Upper lobe of left lung (tissue), 6 donors: ENCODE measurements around the gene PARVB. TPM values are rescaled to one million over a fixed set of nuclear protein-coding genes. Genes with fewer than 3 reads are reported as not detected.
"Not testable (repeated sequence)": the region's sequence is repeated elsewhere in the genome, so short reads cannot be mapped to it uniquely, and the experiment has no call there.

Source experiments
- ATAC-seq, 2 donors: fragments of 200-7000 bp; cut with Tn5 transposase; one replicate each; pipeline ENCODE4 v1.9.1; 2022; ENCODE audit warnings: mild to moderate bottlenecking in 2 of 2, moderate library complexity in 2 of 2; ENCODE audit not compliant: low FRiP score in 2 of 2
- DNase-seq, 2 donors: peaks; one replicate each; pipeline ENCODE4 v3.0.0-alpha.2; 2019 to 2020
- H3K27ac ChIP-seq, 4 donors: fragments of 200-600 bp; sonication (generic); one replicate each; pipeline ENCODE4 v1.5.1; 2016 to 2019
- H3K27me3 ChIP-seq, 4 donors: fragments of 200-600 bp; sonication (generic); one replicate each; pipeline ENCODE4 v1.5.1; 2017 to 2019
- H3K36me3 ChIP-seq, 4 donors: fragments of 200-600 bp; sonication (generic); one replicate each; pipeline ENCODE4 v1.5.1; 2016 to 2019
- H3K4me1 ChIP-seq, 4 donors: fragments of 200-600 bp; sonication (generic); one replicate each; pipeline ENCODE4 v1.5.1; 2018 to 2019
- H3K4me3 ChIP-seq, 4 donors: fragments of 200-600 bp; sonication (generic); one replicate each; pipeline ENCODE4 v1.5.1; 2017 to 2019; ENCODE audit warnings: mild to moderate bottlenecking in 2 of 4, moderate library complexity in 1 of 4
- H3K9me3 ChIP-seq, 4 donors: fragments of 200-600 bp; sonication (generic); one replicate each; pipeline ENCODE4 v1.5.1; 2018 to 2019
- CTCF ChIP-seq, 6 experiments: fragments of 450-650 bp in 4 of 6; fragments of 200-600 bp in 2 of 6; sonication (generic) in 2 of 6; IDR thresholded peaks; one replicate each; pipeline ENCODE4 v1.5.1; 2016 to 2019; ENCODE audit warnings: antibody characterized with exemption in 6 of 6
- EP300 ChIP-seq, 4 donors: sonication (generic); formaldehyde crosslinking; IDR thresholded peaks; one replicate each; pipeline ENCODE4 v1.5.1; 2017; ENCODE audit warnings: antibody characterized with exemption in 4 of 4, control low read depth in 2 of 4
- POLR2A ChIP-seq, 4 donors: fragments of 450-650 bp; IDR thresholded peaks; one replicate each; pipeline ENCODE4 v1.5.1; 2016 to 2017; ENCODE audit warnings: antibody characterized with exemption in 4 of 4, mild to moderate bottlenecking in 2 of 4
- POLR2AphosphoS5 ChIP-seq, 2 donors: sonication (generic); formaldehyde crosslinking; IDR thresholded peaks; one replicate each; pipeline ENCODE4 v1.5.1; 2017; ENCODE audit warnings: antibody characterized with exemption in 2 of 2
- WGBS, 2 donors: methylation state at CpG; one replicate each; pipeline ENCODE4 v1.1.5; 2017 to 2018; 5-methylcytosine and 5-hydroxymethylcytosine counted together
- total RNA-seq, 6 donors: library from RNA; depleted of rRNA in 4 of 6; stranded (reverse); fragments of >200 nt in 4 of 6; gene quantifications; one replicate each; pipeline versions ENCODE4 v1.1.0 to v1.2.1, GENCODE V29; 2016 to 2021
- donor health status: DM: no; HTN: no; CAD: no; lungs with moderate emphysema.
- donor health status: DM: no; HTN: yes; CAD: no; lungs with severe emphysema.

PARVB gene
- total RNA-seq, 6 donors from 2014 or later, result 14.5 to 56.1 (median 37.0) TPM

- DNase-seq, result no peak
- Histone ChIP-seq H3K4me1 (no peaks in the 10 kb centered on the region), H3K27me3 (no peaks in the 10 kb centered on the region), H3K36me3 (no peaks in the 10 kb centered on the region), H3K4me3 (no peak overlapping the region), H3K27ac (no peak overlapping the region), H3K9me3 (no peaks in the 10 kb centered on the region)
- 64 to 72% methylated on average over 2 of the region's 2 CpGs for WGBS, 2 donors
- ATAC-seq, result no peak
- no peak for TF ChIP-seq POLR2A (IDR thresholded peaks at IDR 0.05)
- TF ChIP-seq POLR2AphosphoS5 (IDR thresholded peaks at IDR 0.05), result no peak
- TF ChIP-seq EP300 (IDR thresholded peaks at IDR 0.05), result no peak
- no peak for TF ChIP-seq CTCF (IDR thresholded peaks at IDR 0.05)
Observed at GRCh38 chr22:44014241-44014640, 9.9 kb upstream of the PARVB start.

GRCh38 chr22:44016586-44016985 lies 7.5 kb upstream of the PARVB start:
- DNase-seq, H3K36me3 ChIP-seq, H3K27me3 ChIP-seq, H3K4me3 ChIP-seq, H3K27ac ChIP-seq, H3K9me3 ChIP-seq, H3K4me1 ChIP-seq, ATAC-seq: not testable (repeated sequence)
- 71 to 83% methylated on average over 3 of the region's 3 CpGs for WGBS, 2 donors

GRCh38 chr22:44018594-44018993 lies 5.5 kb upstream of the PARVB start:
- H3K27me3 ChIP-seq, result no peaks in the 10 kb centered on the region
- H3K27ac ChIP-seq, result no peak overlapping the region
- no peaks in the 10 kb centered on the region for H3K9me3 ChIP-seq
- no peak for DNase-seq
- WGBS, 2 donors, result 95 to 97% methylated on average over 9 of the region's 9 CpGs
- H3K4me1 ChIP-seq, result peaks cover 0 to 11% (median 6%) of the 10 kb centered on the region in 4 donors
- H3K36me3 ChIP-seq, result no peaks in the 10 kb centered on the region
- TF ChIP-seq EP300 (IDR thresholded peaks at IDR 0.05), result no peak
- TF ChIP-seq POLR2AphosphoS5 (IDR thresholded peaks at IDR 0.05), result no peak
- TF ChIP-seq POLR2A (IDR thresholded peaks at IDR 0.05), result no peak
- TF ChIP-seq CTCF (IDR thresholded peaks at IDR 0.05), result no peak
- H3K4me3 ChIP-seq, result no peak overlapping the region
- no peak for ATAC-seq

- peaks cover 0 to 2% (median 0%) of the 10 kb centered on the region in 4 donors for H3K27me3 ChIP-seq
- WGBS, 2 donors, result 80 to 98% methylated on average over 10 of the region's 10 CpGs
- peaks cover 0 to 12% (median 10%) of the 10 kb centered on the region in 4 donors for H3K4me1 ChIP-seq
- no peak overlapping the region for H3K27ac ChIP-seq
- TF ChIP-seq EP300 (IDR thresholded peaks at IDR 0.05) (no peak), CTCF (IDR thresholded peaks at IDR 0.05) (no peak), POLR2A (IDR thresholded peaks at IDR 0.05) (no peak), POLR2AphosphoS5 (IDR thresholded peaks at IDR 0.05) (no peak)
- ATAC-seq, result no peak
- H3K4me3 ChIP-seq, result no peak overlapping the region
- no peaks in the 10 kb centered on the region for H3K36me3 ChIP-seq
- DNase-seq, result no peak
- no peaks in the 10 kb centered on the region for H3K9me3 ChIP-seq
Observed at GRCh38 chr22:44019416-44019815, 4.7 kb upstream of the PARVB start.

- Histone ChIP-seq H3K9me3 (no peaks in the 10 kb centered on the region), H3K27me3 (peaks cover 0 to 6% (median 0%) of the 10 kb centered on the region in 4 donors), H3K4me3 (no peak overlapping the region), H3K27ac (no peak overlapping the region), H3K4me1 (peaks cover 1 to 15% (median 11%) of the 10 kb centered on the region in 4 donors), H3K36me3 (no peaks in the 10 kb centered on the region)
- TF ChIP-seq POLR2AphosphoS5 (IDR thresholded peaks at IDR 0.05) (no peak), EP300 (IDR thresholded peaks at IDR 0.05) (no peak), POLR2A (IDR thresholded peaks at IDR 0.05) (no peak), CTCF (IDR thresholded peaks at IDR 0.05) (no peak)
- ATAC-seq, result no peak
- no peak for DNase-seq
- WGBS, 2 donors, result 93 to 96% methylated on average over 5 of the region's 5 CpGs
Observed at GRCh38 chr22:44019846-44020245, 4.3 kb upstream of the PARVB start.
